Activated naive CD8-positive, alpha-beta T cell (primary cell): ENCODE data around the gene FOXJ1.

Experiments used
- H3K27ac Mint-ChIP-seq: one replicate; pipeline ENCODE4 v1.8.0; 2021; ENCODE audit warnings: mixed read lengths
- H3K27me3 Mint-ChIP-seq: one replicate; pipeline ENCODE4 v1.8.0; 2021; ENCODE audit warnings: mixed read lengths
- H3K36me3 Mint-ChIP-seq: one replicate; pipeline ENCODE4 v1.8.0; 2021; ENCODE audit warnings: mixed read lengths
- H3K4me1 Mint-ChIP-seq: one replicate; pipeline ENCODE4 v1.8.0; 2021; ENCODE audit warnings: low read depth, mixed read lengths
- H3K4me3 Mint-ChIP-seq: one replicate; pipeline ENCODE4 v1.8.0; 2021; ENCODE audit warnings: mild to moderate bottlenecking, mixed read lengths
- H3K9me3 Mint-ChIP-seq: one replicate; pipeline ENCODE4 v1.8.0; 2021; ENCODE audit warnings: low read depth, mixed read lengths

Gene FOXJ1

DNA sequence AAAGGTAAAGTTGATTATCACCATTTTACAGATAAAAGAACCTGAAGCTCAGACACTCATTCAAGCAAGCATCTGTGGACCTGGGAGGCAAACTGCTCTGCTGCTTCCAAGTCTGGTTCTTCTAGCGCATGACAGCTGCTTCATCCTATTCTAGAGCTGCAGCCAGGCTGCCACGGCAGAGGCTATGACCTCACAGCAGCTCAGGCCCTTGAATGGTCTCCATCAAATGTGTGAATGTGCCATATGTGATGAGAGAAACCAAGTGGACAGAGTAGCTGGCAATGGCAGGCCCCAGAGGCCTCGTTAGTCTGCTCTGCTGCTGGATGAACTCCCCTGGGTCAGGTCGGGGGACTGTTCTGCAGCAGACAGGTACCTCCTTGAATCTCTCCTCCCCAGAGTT is 30.7 kb upstream of the FOXJ1 start:
- peaks cover 26% of the 10 kb centered on the region for H3K4me1 Mint-ChIP-seq
- H3K27me3 Mint-ChIP-seq, result no peaks in the 10 kb centered on the region
- no peaks in the 10 kb centered on the region for H3K9me3 Mint-ChIP-seq
- no peak overlapping the region for H3K4me3 Mint-ChIP-seq
- H3K36me3 Mint-ChIP-seq, result peaks cover 11% of the 10 kb centered on the region
- H3K27ac Mint-ChIP-seq, result no peak overlapping the region

DNA sequence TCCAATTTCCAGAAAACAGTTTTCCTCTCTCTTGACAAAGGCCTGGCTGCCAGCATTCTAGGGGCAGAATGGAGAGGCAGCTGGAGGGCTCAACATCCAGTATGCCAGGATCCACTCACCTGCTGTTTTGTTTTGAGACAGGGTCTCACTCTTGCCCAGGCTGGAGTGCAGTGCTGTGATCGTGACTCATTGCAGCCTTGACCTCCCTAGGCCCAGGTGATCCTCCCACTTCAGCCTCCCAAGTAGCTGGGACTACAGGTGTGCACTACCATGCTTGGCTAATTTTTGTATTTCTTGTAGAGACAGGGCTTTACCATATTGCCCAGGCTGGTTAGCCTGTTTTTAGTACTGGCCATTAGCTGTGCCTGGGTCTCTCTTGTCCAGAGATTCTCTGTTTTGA is 29.1 kb upstream of the FOXJ1 start:
- H3K9me3 Mint-ChIP-seq, result no peaks in the 10 kb centered on the region
- H3K36me3 Mint-ChIP-seq, result peaks cover 8% of the 10 kb centered on the region
- H3K27ac Mint-ChIP-seq, result no peak overlapping the region

DNA sequence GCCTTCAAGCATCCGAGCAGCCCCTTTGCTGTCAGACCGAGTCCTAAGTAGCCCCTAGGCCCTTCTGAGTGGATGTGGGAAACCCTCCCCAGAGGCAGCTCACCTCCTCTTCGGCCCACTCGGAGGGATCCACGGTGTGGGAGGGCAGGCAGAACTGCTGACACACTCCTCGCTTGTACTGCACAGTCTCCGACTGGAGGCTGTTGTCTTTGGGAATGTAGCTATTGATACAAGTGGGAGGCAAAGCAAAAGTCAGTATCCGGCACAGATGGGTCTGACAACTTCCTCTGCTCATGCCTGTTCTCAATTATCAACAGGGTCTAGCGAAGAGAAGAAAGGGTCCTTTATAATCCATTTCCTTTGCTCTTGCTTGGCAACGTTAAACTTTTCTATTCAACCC is 25.9 kb upstream of the FOXJ1 start:
- H3K27me3 Mint-ChIP-seq, result no peaks in the 10 kb centered on the region
- peaks cover 14% of the 10 kb centered on the region for H3K36me3 Mint-ChIP-seq
- H3K27ac Mint-ChIP-seq, result no peak overlapping the region
- H3K4me3 Mint-ChIP-seq, result no peak overlapping the region
- peaks cover 15% of the 10 kb centered on the region for H3K4me1 Mint-ChIP-seq
- no peaks in the 10 kb centered on the region for H3K9me3 Mint-ChIP-seq

More for the DNA sequence above, 29.1 kb upstream of the FOXJ1 start:
- no peak overlapping the region for H3K4me3 Mint-ChIP-seq
- peaks cover 20% of the 10 kb centered on the region for H3K4me1 Mint-ChIP-seq
- H3K27me3 Mint-ChIP-seq, result no peaks in the 10 kb centered on the region

DNA sequence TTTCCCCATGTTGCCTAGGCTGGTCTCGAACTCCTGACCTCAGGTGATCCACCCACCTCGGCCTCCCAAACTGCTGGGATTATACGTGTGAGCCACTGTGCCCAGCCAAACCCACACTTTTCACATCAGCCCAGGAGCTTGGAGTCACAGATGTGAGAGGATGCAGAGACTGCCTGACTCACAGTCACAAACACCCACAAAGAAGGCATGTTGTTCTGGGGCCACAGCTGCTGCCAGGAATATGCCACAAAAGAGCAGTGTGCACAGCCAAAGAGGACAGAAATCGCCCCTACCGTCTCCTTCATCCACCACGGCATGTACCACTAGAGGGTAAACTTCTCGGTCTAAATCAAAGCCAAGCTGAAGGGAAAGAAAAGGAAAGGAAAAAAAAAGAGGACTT is 25.1 kb upstream of the FOXJ1 start:
- Mint-ChIP-seq H3K9me3 (no peaks in the 10 kb centered on the region), H3K36me3 (peaks cover 14% of the 10 kb centered on the region), H3K4me1 (peaks cover 15% of the 10 kb centered on the region), H3K27ac (peak overlapping the region; percentile 86), H3K4me3 (no peak overlapping the region), H3K27me3 (no peaks in the 10 kb centered on the region)

DNA sequence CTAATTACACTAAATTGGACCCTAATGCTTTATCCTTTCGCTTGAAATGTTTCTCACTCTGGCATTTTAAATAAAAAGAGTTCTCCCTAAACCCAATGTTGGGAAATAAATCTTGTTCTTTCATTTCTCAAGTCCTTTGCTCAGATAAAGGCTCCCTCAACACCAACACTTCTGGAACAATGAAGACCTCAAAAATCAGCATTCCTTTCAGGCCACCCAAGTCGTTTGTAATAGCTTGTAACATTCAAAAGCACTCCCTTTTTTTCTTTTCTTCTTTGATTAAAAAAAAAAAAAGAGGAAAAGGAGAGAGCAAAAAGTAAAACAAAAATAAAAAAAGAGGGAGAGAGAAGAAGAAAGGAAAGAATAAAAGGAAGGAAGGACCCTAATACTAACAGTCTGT is 23.3 kb upstream of the FOXJ1 start:
- peaks cover 14% of the 10 kb centered on the region for H3K36me3 Mint-ChIP-seq
- no peaks in the 10 kb centered on the region for H3K9me3 Mint-ChIP-seq
- H3K4me3 Mint-ChIP-seq, result no peak overlapping the region
- no peaks in the 10 kb centered on the region for H3K27me3 Mint-ChIP-seq
- peaks cover 14% of the 10 kb centered on the region for H3K4me1 Mint-ChIP-seq
- H3K27ac Mint-ChIP-seq, result no peak overlapping the region

DNA sequence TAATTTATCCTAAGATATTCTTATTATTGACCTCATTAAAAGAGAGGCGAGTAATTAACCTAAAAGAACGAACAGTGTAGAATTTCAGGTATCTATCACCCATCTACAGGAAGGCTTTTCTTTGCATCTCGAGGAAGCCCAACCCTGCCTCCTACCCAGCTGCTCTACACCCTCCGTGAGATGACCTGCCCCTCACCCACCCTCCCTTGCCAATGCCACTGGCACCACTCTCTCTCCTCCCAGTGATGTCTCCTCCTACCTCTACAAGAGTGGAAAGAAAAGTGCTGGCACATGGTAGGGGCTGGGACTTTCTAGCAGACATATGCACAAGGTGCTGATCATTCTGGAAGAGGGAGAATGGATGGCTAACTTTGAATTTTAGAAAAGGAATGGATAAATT is 22.9 kb upstream of the FOXJ1 start:
- Mint-ChIP-seq H3K27me3 (no peaks in the 10 kb centered on the region), H3K27ac (no peak overlapping the region), H3K4me1 (peaks cover 13% of the 10 kb centered on the region), H3K4me3 (no peak overlapping the region), H3K36me3 (peaks cover 11% of the 10 kb centered on the region), H3K9me3 (no peaks in the 10 kb centered on the region)

DNA sequence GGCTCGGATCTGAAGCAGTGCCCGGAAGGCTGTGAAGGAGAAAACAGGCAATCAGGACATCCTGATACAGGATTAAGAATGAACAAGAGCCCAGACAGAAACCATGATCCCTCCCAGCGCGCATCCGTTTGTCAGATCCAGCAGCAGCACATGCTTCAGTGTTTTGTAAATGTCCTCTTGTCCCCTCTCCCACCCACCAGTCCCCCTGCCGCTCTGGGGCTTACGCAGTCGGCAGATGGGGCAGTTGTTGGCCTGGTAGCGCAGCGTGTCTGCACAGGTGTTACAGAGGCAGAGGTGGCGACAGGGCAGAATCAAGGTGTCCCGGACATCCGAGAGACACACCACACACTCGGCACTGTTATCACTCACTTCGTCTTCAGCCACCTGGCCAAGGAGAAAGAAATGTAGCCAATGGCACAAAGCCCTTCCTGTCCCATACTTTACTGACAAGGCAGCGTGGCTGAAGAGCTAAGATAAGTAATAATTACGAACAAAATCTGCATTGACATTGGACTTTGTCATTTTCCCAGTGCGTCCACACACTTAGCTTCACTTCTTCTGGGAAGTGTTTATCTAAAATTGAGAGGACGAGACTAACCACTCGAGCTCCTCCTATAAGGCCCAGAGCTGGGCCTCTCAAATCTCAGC is 20.7 kb upstream of the FOXJ1 start:
- Mint-ChIP-seq H3K27me3 (no peaks in the 10 kb centered on the region), H3K4me3 (no peak overlapping the region), H3K27ac (no peak overlapping the region)

GRCh38 chr17:76160896-76161528 is 20.0 kb upstream of the FOXJ1 start:
- Mint-ChIP-seq H3K4me3 (no peak overlapping the region), H3K27ac (no peak overlapping the region), H3K9me3 (no peaks in the 10 kb centered on the region), H3K27me3 (no peaks in the 10 kb centered on the region), H3K36me3 (peaks cover 11% of the 10 kb centered on the region), H3K4me1 (peaks cover 12% of the 10 kb centered on the region)

More for the DNA sequence above, 20.7 kb upstream of the FOXJ1 start:
- H3K4me1 Mint-ChIP-seq, result peaks cover 11% of the 10 kb centered on the region
- peaks cover 8% of the 10 kb centered on the region for H3K36me3 Mint-ChIP-seq
- H3K9me3 Mint-ChIP-seq, result no peaks in the 10 kb centered on the region

GRCh38 chr17:76159157-76159556 is 18.1 kb upstream of the FOXJ1 start:
- Mint-ChIP-seq H3K9me3 (no peaks in the 10 kb centered on the region), H3K27me3 (no peaks in the 10 kb centered on the region), H3K36me3 (peaks cover 14% of the 10 kb centered on the region), H3K4me3 (no peak overlapping the region), H3K27ac (peak overlapping the region; percentile 16), H3K4me1 (peaks cover 24% of the 10 kb centered on the region)

DNA sequence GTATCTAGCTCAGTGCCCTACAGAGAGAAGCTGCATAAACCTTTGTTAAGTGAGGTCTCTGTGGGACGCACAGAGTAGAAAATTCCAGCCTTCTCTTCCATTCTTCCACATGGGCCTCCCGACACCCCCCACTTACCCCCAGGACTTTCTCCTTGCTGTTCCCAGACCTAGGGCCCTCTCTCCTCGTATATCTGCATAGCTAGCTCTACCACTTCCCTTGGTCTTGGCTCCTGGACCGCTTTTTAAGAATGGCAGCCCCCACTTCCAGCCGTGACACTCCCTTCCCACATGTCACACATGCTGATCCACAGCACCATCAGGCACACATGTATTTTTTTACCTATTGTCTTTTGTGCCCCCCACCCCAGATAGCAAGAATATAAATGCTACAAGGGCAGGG is 16.7 kb upstream of the FOXJ1 start:
- H3K27ac Mint-ChIP-seq, result no peak overlapping the region
- no peaks in the 10 kb centered on the region for H3K27me3 Mint-ChIP-seq
- peaks cover 38% of the 10 kb centered on the region for H3K4me1 Mint-ChIP-seq
- H3K4me3 Mint-ChIP-seq, result no peak overlapping the region
- peaks cover 13% of the 10 kb centered on the region for H3K36me3 Mint-ChIP-seq
- H3K9me3 Mint-ChIP-seq, result no peaks in the 10 kb centered on the region

DNA sequence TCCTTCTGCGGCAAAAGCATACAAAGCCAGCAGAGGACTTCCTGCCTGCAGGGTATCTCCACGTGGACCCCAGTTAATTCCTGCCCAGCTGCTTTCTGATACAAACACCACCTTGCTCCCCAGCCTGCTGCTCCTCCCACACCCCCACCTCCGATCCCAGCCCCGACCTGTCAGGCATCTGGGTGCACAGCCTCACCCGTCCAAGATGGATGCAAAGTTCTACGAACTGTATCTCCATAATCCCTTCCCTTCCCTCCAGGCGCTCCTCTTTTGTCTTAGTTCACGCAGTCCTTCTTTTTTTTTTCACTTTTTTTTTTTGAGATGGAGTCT is 15.6 kb upstream of the FOXJ1 start:
- peaks cover 49% of the 10 kb centered on the region for H3K4me1 Mint-ChIP-seq
- peaks cover 16% of the 10 kb centered on the region for H3K36me3 Mint-ChIP-seq
- H3K9me3 Mint-ChIP-seq, result no peaks in the 10 kb centered on the region
- H3K4me3 Mint-ChIP-seq, result no peak overlapping the region
- H3K27ac Mint-ChIP-seq, result no peak overlapping the region
- H3K27me3 Mint-ChIP-seq, result no peaks in the 10 kb centered on the region

GRCh38 chr17:76155988-76156661 is 15.1 kb upstream of the FOXJ1 start:
- Mint-ChIP-seq H3K36me3 (peaks cover 17% of the 10 kb centered on the region), H3K4me1 (peaks cover 54% of the 10 kb centered on the region), H3K4me3 (no peak overlapping the region), H3K9me3 (no peaks in the 10 kb centered on the region), H3K27me3 (no peaks in the 10 kb centered on the region), H3K27ac (no peak overlapping the region)

- Mint-ChIP-seq H3K27me3 (no peaks in the 10 kb centered on the region), H3K4me3 (no peak overlapping the region), H3K9me3 (no peaks in the 10 kb centered on the region), H3K36me3 (peaks cover 20% of the 10 kb centered on the region), H3K27ac (peak overlapping the region; percentile 96), H3K4me1 (peaks cover 62% of the 10 kb centered on the region)
These were observed 14.1 kb upstream of the FOXJ1 start for GRCh38 chr17:76154936-76155845.

DNA sequence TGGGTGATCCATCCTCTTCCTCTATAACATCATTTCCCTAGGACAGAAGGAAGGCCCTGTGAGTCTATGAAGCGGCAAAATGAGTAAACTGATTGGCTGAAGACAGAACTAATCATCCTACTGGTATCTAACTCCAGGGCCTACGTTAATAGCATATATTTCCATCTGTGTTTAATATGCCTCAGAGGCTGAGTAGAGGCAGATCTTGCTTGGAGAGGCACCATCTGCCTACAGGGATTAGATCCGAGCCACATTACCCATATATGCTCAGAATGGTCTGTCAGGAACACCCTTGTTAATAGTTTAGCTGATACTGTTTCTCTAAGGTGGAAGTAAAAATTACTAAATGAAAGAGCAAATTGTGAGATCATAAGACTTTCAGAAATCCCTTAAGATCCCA is 13.2 kb upstream of the FOXJ1 start:
- H3K27ac Mint-ChIP-seq, result peak overlapping the region; percentile 96
- peaks cover 62% of the 10 kb centered on the region for H3K4me1 Mint-ChIP-seq
- peaks cover 20% of the 10 kb centered on the region for H3K36me3 Mint-ChIP-seq
- H3K4me3 Mint-ChIP-seq, result no peak overlapping the region
- no peaks in the 10 kb centered on the region for H3K9me3 Mint-ChIP-seq
- no peaks in the 10 kb centered on the region for H3K27me3 Mint-ChIP-seq

- Mint-ChIP-seq H3K9me3 (no peaks in the 10 kb centered on the region), H3K27ac (peak overlapping the region; percentile 96), H3K4me1 (peaks cover 66% of the 10 kb centered on the region), H3K27me3 (no peaks in the 10 kb centered on the region), H3K4me3 (no peak overlapping the region), H3K36me3 (peaks cover 24% of the 10 kb centered on the region)
These were observed 12.6 kb upstream of the FOXJ1 start for GRCh38 chr17:76153640-76154039.
